Activated CD8-positive, alpha-beta memory T cell treated with anti-CD3 and anti-CD28 coated beads for 48 hours (primary cell): Measurements from ENCODE around the gene SLC38A1.

Experiments used
- DNase-seq, 3 experiments: peaks; one replicate each; pipeline ENCODE4 v3.0.0-alpha.2; 2020; ENCODE audit warnings: low read depth in 2 of 3, low spot score in 2 of 3

Gene SLC38A1

DNA sequence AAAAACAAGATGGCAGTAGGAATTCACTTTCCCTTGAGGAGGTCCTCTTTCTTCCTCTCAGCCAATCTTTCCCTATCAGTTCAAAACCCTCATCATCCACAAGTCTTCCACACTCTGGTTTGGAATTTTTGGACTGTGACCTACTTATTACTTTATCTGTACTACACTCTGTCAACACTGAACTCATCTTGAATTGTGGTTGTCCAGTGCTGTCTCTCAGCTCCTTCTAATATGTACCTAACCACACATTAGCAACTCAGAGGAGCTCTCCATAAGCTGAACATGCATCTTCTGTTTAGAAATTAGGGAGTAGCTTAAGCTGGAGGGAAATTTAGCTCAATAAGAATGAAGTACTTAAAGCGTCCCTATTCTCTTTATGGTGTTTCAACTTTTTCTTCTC is 34.8 kb downstream of the SLC38A1 start:
- no peak for DNase-seq

DNA sequence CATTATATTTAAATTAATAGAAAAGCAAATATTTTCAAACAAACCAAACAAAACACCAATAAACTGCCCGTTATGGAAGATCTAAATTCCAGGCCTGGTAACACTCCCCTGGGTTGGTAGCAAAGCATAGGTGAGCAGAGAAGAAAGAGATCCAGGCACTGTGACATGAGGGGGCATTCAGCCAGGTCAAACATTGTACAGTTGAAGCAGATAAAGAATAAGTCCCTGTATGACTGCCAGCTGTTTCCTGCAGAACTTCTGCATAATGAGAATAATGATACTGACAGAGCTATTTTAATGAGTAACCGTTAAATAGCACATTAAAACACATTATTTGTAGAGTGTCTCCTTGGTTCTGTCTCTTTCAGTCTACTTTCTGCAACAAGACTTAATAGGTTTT is 35.4 kb downstream of the SLC38A1 start:
- no peak for DNase-seq

DNA sequence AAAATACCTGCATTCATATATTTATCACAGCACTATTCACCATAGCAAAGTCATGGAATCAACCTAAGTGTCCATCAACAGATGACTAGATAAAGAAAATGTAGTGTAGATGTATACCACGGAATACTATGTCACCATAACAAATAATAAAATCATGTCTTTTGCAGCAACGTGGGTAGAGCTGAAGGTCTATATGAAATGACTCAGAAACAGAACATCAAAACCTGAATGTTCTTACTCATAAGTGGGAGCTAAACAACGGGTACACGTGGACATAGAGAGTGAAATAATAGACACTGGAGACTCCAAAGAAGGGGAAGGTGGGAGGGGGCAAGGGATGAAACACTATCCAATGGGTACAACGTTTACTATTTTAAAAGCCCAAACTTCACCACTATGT is 37.9 kb downstream of the SLC38A1 start:
- no peak for DNase-seq

DNA sequence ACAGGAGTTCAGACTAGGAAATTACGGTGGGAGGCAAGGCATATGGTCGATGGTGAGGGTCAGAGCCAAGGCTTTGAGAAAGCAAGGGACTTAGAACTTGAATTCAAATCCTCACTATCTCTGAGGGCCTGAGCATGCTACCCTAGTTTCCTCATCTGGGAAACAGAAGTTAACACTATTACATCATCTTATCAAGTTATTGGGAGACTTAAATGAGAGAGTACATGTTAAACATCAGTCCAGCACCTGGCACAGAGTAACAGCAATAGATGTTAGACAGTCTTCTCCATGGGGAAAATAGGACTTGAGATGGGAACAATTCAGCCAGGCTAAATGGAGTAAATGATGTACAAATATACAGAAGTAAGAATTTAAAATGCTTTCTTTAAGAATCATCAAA is 38.5 kb downstream of the SLC38A1 start:
- no peak for DNase-seq

DNA sequence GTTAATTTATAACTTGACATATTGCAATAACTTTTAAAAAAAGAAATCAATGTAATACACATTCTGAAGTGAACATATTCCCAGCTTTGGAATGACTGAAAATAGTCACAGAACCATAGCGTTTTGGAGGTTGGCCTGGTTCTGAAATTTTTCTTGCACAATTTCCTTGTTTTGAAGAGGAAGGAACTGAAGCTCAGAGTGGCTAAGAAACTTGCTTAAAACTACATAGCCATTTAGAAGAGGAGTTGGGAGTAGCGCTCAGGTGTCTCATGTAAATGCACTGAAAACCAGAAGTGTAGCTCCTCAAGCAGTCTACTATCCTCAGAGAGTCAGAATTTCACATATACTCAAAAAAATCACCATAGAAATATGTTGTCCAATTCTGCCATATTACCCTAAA is 41.2 kb downstream of the SLC38A1 start:
- DNase-seq: no peak

DNA sequence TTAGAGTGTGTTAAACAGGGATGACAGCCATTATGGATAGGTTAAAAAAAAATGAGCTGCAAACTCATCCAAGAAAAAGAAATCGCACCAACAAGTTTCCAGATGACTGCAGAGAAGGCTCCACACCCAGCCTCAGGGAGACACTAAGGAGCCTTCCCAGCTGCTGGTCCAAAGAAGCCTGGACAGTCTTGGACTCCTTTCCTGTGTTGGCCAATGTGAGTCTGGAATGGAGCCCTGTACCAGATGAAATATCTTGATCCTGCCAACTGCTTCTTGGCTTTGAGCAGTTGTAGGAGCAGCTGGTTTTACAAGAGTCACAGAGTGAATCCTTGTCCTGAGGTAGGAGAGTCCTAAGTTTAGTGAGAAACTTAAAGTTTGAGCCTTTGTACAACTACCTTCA is 44.5 kb downstream of the SLC38A1 start:
- DNase-seq: no peak

DNA sequence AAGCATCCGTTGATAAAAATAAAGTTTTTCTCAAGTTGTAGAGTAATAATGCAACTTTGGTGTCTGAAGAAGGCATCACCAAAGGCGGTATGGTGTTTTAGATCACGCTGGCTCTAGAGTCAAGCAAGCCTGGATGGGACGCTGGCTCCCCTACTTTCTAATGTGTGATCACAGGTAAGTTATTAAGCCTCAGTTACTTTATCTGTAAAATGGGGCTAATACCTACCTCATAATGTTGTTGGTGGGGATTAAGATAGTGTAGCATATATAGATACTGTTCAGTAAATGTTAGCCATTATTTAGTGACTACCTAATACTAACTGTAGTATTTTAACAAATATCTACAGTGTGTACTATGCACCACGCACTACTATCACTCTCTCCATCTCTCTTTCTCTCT is 45.8 kb downstream of the SLC38A1 start:
- no peak for DNase-seq

DNA sequence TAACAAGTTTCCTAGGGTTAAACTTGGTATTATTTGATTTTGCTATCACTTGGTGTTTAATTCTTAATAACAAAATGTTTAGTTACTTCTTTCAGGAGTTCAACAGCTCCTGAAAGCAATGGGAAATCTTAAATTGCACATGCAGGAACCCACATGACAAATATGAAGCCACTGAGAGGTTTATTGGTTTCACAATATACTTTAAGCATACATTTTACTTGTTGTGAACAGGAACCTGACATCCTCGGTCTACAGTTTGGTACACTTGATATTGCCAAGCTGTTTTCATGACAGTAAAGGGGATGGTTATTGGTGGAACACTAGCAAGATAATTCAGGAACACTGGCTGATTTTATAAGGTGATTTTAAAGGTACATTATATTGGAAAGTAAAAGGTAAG is 46.2 kb downstream of the SLC38A1 start:
- no peak for DNase-seq

DNA sequence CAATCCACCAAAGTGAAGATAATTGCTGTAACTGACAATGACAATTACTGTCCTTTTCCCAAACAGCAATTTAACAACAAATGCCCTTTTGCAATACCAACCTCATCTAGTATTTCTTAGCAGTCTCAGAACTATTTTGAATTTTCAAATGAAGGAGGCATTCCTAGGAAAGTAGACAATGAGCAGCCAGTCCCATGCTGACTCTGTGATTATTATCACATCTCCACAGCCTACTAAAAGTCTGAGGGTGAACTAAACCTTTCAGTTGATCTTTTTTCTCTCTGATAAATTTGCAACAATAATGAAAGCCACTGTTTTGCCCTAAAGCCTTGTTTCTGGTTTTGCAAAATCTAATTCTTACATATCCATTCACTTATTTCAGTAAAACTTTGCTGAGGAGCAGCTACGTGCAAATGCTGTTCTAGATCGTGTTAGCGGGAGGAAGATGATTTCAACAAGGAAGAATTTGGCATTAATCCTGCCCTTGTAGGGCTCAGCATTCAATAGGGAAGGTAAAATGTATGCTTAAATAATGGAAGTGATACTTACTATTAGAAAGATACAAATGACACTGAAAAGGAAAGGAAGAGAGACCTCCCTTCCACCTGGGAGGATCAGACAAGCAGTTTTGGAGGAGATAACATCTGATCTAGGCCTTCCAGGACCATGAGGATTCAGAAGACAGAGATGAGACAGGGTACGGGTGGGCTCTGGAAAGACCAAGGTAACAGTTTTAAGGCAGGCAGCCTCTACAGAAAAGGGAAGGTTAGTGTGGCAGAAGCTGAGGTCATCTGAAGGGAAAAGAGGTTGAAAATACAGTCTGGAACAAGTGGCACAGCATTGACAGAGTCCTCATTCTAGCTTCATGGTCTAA is 47.4 kb downstream of the SLC38A1 start:
- DNase-seq: no peak

DNA sequence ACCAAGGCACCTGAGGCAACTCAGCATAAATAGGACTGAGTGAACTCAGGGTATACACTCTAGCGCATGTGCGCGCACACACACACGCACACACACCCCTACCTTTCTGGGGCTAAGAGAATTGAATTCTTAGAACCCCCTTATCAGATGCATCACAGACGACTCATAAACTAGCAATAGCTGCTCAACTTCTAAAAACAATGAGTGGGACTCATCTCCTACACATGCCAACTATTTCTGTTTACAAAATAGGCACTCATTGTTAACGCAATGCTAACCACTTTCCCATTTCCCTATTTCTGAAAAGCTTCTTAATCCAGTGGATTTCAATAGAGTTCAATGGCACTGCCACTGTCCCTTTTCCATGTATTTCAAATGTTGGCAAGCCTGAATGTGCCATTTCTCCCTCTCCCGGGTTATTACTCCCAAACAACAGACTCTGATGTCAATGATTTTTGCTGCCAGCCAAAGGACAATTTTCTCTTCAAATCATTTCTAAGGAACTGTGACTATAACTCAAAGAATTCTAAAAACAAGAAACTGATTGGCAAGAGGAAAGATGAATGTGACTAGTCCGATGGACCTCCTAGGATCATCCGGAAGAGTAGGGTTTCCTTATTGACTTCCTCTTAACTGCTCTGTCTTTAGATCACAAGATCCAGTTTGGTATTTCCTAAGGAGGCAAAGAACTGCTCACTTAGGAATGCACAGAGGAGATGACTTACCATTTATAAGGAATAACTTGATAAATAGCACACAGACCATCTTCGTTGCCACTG is 48.8 kb downstream of the SLC38A1 start:
- DNase-seq: no peak

DNA sequence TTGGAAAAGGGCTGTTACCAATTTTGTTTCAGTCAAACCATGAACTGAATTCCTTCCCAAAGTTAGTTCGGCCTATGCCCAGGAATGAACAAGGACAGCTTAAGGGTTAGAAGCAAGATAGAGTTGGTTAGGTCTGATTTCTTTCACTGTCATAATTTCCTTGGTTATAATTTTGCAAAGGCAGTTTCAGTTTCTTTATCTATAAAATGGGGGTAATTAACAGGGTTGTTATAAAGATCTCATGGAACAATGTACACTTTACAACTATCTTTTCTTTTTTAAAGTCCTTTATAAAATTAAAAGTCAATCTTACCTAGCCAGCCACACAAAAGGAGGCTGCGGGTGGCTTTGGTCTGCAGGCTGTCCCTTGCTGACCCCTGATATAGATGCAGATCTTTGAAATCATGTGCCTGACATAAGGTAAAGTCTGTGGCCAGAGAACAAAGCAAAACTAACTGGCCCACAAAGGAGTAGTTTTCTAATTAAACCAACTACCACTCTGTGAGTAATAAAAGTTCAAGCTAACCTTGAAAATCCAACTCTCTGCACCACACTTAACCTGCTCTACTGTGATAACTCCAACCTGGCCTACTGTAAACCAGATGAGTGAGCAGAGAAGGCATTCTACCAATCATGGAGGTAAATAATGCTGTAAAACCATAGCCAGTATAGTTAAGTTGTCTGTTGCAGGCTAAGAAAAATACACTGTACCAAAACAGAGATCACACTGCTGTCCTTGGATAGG is 49.5 kb downstream of the SLC38A1 start:
- no peak for DNase-seq

DNA sequence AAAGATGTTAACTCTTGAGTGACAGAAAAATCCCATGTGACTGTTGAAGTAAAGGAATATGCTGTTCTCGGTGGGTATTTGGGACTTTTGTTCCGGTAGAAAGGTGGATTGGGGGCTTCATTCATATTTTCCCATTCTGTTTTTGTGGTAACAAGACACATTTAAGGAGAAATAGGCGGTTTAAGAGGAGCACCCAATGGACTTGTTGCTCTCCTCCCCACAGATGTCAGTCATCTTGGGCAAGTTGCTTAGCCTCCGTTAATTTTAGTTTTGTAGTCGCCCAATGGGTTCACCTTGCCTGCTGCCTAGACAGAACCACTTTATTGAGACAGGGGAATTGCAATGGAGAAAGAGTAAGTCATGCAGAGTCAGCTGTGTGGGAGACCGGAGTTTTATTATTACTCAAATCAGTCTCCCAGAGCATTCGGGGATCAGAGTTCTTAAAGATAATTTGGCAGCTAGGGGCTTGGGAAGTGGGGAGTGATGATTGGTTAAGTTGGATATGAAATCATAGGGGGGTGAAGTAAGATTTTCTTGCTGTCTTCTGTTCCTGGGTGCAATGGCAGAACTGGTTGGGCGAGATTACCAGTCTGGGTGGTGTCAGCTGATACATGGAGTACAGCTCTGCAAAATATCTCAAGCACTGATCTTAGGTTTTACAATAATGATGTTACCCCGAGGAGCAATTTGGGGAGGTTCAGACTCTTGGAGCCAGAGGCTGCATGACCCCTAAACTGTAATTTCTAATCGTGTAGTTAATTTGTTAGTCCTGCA is 50.3 kb downstream of the SLC38A1 start:
- no peak for DNase-seq

DNA sequence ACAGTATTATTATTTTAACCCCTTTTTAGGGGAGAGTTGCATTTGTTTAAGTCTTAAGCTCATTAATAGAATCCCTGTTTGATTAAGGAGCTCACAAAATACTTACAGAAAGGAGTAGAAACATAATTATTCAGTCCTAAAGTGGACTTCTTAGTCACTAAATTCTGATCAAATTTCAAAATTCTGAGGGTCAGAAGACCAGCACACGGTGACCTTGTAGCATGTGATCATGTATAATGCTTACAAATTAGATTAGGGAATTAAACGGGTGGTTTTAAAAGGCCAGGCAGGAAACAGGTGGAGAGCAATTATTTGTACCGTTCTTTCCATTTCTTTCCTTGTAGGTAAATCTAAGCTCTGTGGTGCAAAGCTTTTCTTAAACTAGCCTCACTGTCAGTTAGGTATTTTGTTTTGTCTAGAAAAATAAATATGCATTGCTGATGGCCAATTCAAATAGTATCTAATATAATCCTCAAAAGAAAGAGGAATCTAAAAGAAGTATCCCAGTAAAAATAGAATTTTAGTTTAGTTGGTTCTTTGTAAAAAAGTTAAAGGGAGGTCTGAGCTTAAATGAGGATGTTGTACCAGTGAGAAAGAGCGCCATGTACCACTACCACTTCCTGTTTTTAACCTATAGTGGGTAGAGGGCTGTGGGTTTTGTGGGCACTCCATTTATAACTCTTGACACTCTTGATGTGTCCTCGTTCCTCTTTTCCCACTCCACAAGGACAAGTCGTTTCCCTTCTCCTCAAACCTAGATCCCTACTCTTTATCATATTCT is 51.1 kb downstream of the SLC38A1 start:
- no peak for DNase-seq

DNA sequence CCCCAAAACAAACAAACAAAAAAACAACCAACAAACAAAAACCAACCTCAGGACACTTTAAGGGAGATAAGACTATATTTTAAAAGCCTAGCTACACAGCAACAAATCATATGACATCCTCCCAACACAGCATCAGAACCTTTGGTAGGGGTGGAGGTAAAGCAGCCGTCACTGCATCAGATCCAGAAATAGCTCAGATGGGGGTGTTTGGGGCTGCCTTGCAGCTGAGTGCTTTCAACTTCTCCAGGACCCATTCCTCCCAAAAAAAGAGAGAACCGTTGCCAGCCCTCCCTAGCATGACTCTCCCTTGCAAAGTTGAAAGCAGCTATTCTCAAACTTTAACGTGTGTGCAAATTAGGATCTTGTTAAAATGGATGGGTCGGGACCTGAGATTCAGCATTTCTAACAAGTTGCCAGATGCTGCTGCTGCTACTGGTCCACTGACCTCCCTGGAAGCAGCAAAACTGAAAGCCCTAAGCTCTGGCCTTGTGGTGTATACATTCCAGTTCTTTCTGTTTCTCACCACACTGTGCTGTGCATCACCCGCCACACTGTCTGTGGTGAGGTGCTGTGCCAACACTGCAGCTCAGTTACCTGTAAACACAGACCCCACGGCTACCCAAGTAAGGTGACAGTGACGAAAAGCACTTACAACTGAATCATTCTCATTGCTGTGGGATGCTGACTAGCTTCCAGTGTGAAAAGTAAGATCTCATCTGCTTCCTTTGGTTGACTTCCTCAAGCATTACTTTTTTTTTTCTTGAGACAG is 54.0 kb downstream of the SLC38A1 start:
- peak in 2 of 3 experiments; percentile 53 to 58 for DNase-seq

DNA sequence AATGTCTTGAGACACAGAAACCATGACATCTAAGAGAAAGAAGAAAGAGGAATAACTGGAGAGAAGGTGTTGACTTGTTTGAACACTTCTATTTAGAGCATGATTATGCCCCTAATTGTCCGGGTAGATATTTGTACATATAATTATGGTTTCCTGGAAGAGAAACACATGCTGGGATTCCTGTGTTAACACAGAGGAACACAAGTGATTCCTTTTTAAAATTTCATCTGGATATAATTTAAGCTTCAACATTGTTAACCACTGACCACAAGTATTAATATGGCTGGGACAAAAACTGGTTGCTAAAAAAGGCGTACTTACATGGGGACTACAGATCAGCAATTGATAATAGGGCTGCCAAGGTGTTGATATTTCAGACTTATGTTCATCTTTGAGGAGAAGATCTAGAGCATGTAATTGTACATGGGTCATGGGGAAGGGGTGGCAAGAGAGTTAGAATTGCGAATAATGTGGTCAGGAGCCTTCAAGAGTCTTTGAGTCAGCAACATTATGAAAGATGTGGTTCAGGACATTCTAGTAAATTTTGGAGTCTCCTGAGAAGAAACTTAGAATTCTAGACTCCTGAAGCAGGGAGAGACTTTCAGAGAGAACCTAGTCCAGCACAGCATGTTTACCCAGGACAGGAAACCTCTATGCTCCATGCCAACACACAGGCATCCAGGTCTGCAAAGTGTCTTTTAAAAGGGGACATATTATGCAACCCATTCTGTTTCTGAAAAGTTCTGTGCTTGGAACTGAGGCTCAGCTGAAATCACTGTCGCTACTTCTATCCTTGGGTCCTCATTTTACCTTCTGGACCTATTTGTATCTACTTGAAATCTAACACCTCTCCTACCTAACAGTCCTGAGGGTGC is 56.5 kb downstream of the SLC38A1 start:
- DNase-seq: no peak

DNA sequence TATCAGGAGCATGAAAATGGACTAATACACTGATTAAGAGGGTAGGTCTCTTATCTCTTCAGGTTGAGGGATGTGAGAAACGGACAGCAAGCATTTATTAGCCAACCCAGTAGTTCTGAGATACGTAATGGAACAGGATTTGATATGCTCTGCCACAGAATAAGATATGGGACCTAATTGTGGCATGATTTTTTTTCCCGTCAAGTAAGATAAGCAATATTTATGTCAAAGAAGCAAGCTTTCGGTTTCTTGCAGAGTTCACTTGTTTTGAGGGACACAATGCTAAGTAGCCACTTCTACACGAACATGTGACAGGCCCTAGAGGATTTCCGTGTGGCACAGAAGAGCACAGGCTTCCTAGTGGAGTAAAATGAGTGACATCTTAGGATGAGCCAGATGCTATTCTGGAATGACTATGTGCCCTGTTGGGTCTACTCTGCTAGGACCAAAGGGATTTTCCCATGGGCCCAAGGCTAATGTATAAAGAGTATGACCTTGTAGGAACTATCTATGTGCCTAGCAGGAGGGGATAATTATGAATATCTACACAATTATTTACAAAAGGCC is 57.9 kb downstream of the SLC38A1 start:
- DNase-seq: no peak

DNA sequence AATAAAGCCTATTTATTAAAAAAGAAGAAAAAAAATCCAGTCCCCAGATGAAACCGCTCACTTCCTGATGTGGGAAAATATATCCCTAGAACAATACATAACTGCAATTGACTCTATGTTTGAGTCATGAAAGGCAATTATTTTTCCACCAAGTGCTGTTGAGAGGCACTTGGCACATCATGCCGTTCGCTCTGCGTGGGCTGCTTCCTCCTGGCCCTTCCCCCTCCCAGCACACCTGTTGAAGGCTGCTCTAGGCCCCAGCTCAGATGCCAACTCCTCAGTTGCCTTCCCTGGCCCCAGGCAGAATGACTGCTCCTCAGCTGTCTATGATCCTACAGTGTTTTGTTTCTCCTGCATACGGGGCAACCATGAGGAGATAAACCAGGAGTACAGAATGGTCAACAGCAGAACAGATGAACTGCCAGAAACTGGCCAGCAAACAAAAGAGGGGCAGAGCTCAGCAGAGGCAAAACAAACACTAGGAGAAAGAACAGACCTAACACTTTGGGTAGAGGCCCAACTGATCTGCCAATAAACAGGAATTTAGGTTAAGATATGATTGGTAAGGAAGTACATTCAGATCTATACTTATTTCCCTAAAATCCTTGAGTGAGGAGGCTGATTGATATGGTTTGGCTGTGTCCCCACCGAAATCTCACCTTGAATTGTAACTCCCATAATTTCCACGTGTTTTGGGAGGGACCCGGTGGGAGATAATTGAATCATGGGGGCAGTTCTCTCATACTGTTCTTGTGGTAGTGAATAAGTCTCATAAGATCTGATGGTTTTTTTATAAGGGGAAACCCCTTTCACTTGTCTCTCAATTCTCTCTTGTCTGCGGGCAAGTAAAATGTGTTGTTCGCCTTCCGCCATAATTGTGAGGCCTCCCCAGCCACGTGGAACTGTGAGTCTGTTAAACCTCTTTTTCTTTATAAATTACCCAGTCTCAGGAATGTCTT is 58.6 kb downstream of the SLC38A1 start:
- DNase-seq: no peak
